Right kidney (tissue), 1 donor: ENCODE measurements around the gene PLEKHA6.

Experiments
- DNase-seq: peaks from one replicate; pipeline ENCODE4 v3.0.0-alpha.2; 2016

Gene PLEKHA6

DNA sequence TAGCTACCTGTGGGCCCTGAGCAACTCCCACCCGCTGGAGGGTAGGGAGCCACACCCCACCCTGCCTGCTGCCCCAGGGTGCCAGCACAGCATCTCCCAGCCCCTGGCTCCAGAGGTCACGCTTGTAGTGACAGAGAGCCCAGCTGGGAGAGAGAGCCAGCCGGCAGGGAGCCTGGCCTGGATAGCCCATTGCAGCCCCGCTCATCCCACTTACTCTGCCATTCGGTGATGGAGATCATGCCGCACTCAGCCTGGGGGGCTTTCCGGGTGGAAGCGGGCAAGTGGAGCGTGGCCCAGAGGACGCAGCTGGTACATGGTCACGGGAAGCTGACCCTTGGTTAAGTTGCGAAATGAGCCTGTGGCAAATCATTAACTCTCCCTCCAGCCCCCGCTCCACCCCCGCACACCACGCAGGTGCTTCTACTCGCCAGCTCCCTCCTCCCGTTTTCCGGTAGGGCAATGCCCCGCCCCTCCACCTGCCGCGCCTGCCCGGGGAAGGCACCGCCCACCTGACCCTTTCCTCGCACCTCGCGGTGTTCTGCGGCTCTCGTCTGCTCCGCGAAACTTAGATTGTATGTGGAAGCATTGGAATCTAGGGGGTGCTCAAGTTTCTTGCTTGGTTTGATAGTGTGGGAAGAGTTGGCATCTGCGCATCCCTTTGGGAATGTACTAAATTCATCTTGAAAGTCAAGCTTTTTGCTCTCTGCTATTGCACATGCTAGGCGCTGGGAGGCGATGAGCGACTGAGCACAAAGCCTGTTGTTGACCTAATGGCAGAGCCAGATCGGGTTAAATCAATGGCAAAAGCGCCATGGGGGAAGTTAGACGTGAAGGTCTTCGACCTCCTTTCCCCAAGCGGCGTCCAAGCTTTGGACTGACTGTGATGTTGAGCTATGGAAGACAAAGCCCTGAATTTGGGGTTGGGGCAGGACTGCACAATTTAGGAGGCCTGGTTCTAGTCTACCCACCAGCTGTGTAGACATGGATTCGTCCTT lies 145.8 kb downstream of the PLEKHA6 start, which contains the start of gene GOLT1A:
Gene GOLT1A (minus strand): TSS at position 321 of the 995 bp plus-strand sequence. CDS start 82 bp downstream, at position 239.
- peak; percentile 81 for DNase-seq

DNA sequence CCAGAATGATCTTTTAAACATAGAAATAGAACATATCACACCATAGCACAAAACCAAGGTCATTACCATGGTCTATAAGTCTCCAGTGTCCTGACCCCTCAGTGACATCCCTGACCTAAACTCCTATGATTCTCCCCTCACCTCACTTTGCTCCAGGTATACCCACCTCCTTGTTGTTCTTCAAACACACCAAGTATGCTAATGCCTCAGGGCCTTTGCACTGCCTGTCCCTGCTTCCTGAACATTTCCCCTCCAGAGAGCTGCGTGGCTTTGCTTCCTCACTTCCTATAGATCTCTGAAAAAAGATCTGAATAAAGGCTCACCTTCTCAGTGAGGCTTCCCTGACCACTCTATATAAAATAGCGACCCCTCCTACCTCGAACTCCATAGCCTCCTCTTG lies 147.0 kb downstream of the PLEKHA6 start:
- no peak for DNase-seq

DNA sequence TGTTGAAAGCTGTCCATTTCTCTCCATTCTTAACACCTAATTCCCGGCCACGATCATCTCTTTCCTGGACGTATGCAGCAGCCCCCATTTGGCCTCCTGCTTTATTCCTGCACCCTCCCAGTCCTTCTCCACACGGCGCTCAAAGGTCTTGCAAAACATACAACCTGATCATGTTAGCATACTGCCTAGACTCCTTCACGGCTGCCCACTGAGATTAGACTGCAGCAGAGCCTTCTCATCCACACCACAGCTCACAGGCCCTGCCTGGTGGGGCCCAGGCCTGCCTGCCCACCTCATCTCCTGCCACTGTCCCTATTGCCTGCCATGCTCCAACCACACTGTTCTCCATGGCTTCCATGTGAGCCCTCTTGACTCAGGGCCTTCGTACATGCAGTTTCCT lies 148.7 kb downstream of the PLEKHA6 start:
- no peak for DNase-seq

DNA sequence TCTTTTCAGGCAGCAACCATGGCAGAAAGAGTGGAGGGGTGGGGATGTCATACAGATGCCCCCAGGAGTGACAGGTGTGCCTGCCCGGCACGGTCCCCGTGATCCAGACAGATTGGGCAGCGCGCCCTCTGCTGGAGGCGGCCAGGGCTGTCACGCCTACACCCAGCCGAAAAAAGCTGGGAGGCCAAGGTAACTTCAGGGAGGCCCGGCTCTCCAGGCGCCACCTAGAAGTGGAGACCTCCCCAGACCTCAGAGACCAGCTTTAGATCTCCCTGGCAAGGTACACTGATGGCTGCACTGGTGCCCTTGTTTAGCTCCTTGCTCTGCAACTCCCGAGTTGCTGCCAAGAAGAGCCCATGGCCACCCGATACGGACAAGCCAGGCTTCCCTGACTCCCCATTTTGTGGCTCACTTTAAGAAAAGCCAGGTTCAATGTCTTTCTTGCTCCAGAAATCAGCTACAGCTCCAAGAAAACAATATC lies 152.6 kb downstream of the PLEKHA6 start:
- DNase-seq, result peak; percentile 66

DNA sequence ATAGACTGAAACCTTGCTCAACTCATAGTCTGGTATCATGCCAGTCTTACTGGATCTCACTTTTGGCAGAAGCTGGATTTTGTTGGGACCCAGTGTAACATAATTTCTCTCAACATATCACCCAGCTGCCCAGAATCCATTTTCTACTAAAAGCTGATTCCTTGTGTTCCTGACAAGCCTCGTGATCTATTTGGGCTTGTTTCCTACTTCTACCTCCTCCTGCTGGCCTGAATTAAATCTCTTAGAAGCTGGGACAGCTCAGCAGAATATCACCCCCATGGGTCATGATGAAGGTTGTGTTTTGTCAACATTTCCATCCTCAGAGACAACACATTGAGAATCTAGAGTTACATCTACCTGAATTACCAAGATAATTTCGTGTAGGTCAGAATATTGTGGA lies 153.6 kb downstream of the PLEKHA6 start:
- DNase-seq, result no peak

- DNase-seq, result no peak
These were observed 154.2 kb downstream of the PLEKHA6 start for GRCh38 chr1:204205486-204205885.

DNA sequence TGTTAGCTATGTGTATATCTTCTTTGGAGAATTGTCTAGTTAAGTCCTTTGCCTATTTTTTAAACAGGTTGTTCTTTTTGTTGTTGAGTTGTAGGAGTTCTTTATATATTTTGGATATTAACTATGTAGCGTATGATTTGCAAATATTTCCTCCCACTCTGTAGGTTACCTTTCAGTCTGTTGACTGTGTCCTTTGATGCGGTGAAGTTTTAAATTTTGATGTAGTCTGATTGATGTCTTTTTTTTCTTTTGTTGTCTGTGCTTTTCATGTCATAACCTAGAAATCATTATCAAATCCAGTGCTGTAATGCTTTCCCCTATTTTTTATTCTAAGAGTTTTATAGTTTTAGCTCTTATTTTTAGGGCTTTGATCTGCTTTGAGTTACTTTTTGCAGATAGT lies 154.8 kb downstream of the PLEKHA6 start:
- DNase-seq, result no peak

- DNase-seq, result no peak
These were observed 156.4 kb downstream of the PLEKHA6 start for GRCh38 chr1:204203206-204203767.

DNA sequence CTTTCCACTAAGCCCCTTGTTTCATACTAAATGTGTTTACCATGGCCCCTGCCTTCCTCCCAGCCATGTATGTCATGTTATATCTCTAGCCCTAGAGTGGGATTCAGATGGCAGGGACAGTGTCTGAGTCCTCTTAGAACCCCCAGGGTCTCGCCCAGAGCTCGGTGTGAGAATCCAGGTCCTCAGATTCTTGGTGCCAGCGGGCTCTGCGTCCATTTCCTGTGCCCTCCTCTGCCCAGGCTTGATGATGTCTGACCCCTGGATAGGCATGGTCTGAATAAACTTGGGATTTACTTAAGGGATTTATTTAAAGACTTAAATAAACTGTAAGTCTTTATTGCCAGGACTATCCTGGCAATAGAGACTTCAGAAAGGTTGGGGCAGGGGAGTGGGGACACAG lies 157.2 kb downstream of the PLEKHA6 start:
- DNase-seq, result no peak

DNA sequence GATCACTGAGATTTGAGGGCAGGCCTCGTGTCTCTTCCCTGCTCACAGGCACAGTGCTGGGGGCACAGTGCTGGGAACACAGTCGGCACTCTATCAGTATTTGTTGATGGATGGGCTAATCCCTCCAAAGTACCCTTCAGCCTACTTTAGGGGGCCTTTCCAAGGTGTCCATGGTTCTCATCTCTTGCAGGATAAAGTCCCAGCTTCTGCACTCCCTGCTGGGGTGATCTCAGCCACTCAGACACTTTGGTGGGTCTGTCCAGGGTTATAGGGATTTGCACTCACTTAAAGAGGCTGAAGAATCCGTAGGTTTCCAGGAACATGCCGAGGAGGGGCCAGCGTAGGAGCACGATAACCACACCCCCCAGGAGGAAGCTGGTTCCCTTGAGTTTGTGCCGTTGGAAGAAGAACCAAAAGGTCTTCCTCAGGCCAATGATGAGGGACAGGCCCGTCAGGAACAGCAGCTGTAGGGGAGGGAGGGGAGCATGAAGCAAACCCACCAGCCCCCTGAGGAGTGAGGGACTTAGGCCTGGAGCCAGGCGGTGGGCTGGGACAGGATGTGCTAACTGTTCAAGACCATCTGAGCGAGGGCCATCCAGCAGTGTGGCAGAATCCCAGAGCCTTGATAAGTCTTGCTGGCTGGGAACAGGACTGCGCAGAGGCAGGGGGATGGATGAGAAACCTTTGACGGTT lies 158.2 kb downstream of the PLEKHA6 start:
- DNase-seq, result no peak

DNA sequence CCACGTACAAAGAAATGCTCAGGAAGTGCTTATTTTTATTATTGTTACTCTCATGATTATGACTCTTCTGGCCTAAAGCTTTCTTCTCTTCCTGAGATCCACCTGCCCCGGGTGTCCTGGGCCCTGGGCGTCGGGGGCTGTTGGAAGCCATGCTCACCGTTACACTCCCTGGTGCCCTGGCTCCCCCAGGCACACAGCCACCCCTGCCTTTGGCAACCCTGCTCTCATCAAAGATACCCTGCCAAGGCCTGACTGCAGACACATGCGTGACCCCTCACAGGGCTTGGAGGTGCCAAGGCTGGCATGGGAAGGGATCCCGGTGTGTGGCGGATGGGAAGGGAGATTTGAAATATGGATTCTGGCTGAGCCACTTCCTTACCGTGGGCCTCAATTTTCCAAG lies 160.2 kb downstream of the PLEKHA6 start:
- no peak for DNase-seq

- DNase-seq, result no peak
These were observed 161.1 kb downstream of the PLEKHA6 start for GRCh38 chr1:204198348-204199340.

DNA sequence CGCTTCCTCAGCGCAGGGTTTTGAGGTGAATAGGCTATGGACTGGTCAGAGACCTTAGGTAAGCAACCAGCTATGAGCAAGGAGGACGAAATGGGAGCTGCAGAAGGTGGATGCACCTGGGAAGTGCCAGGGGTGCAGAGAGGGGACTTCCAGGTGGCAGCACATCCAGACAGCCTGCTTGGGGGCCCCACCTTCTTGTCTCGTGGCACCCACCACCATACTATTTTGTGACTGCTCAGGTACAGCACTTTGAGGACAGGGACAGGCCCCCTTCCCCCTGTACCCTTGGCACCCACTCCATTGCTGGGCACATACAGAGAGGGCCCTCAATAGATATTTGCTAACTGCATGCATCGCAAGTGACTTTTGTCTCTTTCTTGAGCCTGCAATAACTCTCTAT lies 162.7 kb downstream of the PLEKHA6 start:
- no peak for DNase-seq

DNA sequence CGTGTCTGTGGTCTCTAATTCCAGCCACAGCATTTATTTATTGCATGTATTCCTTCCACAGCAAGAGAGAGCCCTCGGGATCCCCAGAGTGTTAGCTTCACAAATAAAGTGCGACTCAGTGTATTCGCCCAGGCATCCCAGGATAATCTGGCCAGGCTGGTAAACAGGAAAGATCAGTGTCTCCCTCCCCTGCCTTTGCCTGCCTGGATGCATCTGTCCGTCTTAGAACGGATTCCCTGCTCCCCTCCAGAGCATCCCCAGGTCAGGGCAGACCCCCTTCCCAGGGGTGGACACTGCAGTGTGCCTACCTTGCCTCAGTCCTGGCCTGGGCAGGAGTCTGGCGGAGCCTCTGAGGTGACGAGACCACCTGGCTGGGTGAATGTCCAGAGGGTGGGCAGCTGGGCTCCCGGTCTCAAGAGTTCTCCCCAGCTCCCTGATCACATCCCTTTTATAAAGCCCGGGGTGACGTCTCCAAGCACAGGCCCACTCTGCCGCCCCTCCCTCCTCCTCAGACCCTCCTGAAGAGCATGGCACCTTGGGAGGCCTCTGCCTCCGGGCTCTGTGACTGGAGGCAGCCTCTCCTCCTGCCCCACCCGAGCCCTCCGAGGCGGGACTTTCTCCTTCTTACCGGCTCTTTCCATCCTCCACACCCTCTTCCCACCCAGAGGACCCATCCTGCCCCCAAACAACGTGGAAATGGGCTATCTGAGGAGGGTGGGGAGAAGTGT lies 163.5 kb downstream of the PLEKHA6 start, which contains the start of gene KISS1:
Gene KISS1 (minus strand): TSS at position 424 of the 728 bp plus-strand sequence. CDS start 3,615 bp downstream, outside the sequence.
- DNase-seq, result no peak

DNA sequence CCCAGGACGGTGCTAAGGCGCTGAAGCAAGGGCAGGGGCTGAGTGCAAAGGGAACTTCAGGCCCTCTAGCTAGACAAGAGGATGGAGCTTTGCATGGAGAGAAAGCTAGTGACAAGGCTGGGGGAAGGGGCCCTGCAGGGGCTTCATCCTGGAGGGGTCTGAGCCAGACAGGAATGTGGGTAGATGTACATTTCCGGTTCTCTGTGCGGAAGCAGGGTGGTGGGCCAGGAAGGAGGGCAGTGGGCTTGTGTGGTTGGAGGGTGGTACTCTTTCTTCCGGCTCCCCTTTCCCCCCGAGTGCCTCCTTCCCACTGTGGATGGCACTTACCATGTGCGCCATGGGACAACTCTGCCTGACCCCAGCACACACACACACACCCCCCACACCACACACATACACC lies 165.0 kb downstream of the PLEKHA6 start:
- DNase-seq, result no peak

DNA sequence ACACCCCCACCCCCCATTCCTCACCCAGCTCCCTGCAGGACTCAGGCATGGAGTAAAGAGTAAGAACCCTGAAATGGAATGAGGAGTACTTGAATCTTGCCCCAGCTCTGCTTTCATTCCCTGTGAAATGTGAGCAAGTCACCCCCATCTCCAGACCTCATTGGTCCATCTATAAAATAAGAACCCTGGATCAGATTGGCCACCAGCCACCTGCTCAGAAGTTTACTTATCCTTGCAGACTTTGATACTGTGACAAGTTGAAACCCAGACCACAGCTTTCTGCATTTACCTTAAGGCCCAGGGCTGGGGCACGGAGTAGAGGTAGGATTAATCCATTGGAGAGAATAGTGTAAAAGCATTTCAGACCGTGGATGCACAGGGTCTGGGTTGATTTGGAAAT lies 165.6 kb downstream of the PLEKHA6 start:
- DNase-seq, result no peak

- no peak for DNase-seq
These were observed 167.0 kb downstream of the PLEKHA6 start for GRCh38 chr1:204192589-204193352.

GRCh38 chr1:204192046-204192445 lies 167.7 kb downstream of the PLEKHA6 start:
- DNase-seq, result no peak

DNA sequence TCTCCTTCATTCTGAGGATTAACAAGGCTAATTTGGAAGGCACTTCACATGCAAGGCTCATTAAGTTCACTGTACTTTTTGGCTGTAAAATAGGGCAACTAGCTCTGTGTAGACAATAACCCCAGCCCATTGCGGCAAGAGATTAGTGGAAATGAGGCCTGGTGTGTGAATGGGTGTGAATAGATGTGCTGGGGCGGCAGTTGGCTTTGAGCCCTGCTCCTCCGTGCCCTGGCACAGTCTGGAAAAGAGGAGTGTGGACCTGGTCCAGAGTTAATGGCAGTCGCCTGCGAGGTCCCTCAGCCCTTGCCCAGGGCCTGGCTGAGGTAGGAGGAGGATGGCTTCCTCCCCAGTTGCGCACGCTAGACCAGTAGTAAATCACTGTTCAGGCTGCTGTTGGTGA lies 168.3 kb downstream of the PLEKHA6 start:
- no peak for DNase-seq
